ENCODE data around the gene MROH2A.

DNA sequence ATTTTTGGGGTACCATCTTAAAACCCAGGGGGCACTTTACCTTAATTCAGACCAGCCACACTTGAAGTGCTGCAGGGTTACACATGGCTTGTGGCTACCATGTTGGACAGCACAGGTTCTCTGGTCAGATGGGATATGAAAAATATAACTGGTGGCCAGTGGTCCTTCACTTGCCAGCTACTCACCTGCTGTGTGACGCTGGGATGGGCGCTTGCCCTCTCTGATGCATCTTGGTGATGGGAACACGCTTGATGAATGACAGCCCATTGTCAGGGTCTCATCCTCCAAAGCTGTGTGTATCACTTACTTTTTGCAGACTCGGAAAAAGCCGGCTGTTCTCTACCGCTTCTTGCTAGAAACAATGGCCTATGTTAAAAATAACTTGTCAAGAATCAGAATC lies 53.7 kb downstream of the MROH2A start:
- TF ChIP-seq, protein P1, sequence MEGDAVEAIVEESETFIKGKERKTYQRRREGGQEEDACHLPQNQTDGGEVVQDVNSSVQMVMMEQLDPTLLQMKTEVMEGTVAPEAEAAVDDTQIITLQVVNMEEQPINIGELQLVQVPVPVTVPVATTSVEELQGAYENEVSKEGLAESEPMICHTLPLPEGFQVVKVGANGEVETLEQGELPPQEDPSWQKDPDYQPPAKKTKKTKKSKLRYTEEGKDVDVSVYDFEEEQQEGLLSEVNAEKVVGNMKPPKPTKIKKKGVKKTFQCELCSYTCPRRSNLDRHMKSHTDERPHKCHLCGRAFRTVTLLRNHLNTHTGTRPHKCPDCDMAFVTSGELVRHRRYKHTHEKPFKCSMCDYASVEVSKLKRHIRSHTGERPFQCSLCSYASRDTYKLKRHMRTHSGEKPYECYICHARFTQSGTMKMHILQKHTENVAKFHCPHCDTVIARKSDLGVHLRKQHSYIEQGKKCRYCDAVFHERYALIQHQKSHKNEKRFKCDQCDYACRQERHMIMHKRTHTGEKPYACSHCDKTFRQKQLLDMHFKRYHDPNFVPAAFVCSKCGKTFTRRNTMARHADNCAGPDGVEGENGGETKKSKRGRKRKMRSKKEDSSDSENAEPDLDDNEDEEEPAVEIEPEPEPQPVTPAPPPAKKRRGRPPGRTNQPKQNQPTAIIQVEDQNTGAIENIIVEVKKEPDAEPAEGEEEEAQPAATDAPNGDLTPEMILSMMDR (IDR thresholded peaks at IDR 0.05; ENCODE audit: low read depth, low read length) = no peak
- no peak for TF ChIP-seq EZH2phosphoT487 (IDR thresholded peaks at IDR 0.05; ENCODE audit: low read depth)
